ENCODE results near the gene SLC36A3.
"Not testable (repeated sequence)": the region's sequence is repeated elsewhere in the genome, so short reads cannot be mapped to it uniquely, and the experiment has no call there.

Gene SLC36A3

GRCh38 chr5:151237685-151238084 is 65.9 kb downstream of the SLC36A3 start:
- DNase-seq (ENCODE audit: low read depth) = no peak

GRCh38 chr5:151236888-151237287 is 66.7 kb downstream of the SLC36A3 start:
- no peak for DNase-seq (ENCODE audit: low read depth)

- DNase-seq (ENCODE audit: low read depth) = not testable (repeated sequence)
These were observed 68.4 kb downstream of the SLC36A3 start for GRCh38 chr5:151235239-151235571.

GRCh38 chr5:151234476-151235238 is 68.9 kb downstream of the SLC36A3 start:
- DNase-seq (ENCODE audit: low read depth) = peak; percentile 97

- no peak for DNase-seq (ENCODE audit: low read depth)
These were observed 69.9 kb downstream of the SLC36A3 start for GRCh38 chr5:151233616-151234085.

GRCh38 chr5:151231359-151231758 is 72.2 kb downstream of the SLC36A3 start:
- DNase-seq (ENCODE audit: low read depth) = peak; percentile 72

- DNase-seq (ENCODE audit: low read depth) = peak; percentile 94
These were observed 73.4 kb downstream of the SLC36A3 start for GRCh38 chr5:151230048-151230680.

GRCh38 chr5:151228986-151229385 is 74.6 kb downstream of the SLC36A3 start:
- DNase-seq (ENCODE audit: low read depth) = peak; percentile 87

GRCh38 chr5:151227918-151228447 is 75.6 kb downstream of the SLC36A3 start:
- DNase-seq (ENCODE audit: low read depth) = peak; percentile 71
